H9 (cell line): ENCODE results near the gene SELENOS. TPM values are rescaled to one million over a fixed set of nuclear protein-coding genes. Genes with fewer than 3 reads are reported as not detected.

Experiments used
- DNase-seq: peaks from one replicate; pipeline ENCODE4 v3.0.0-alpha.2; 2017
- H2AFZ ChIP-seq: one replicate; pipeline ENCODE4 v1.6.1; 2013; ENCODE audit warnings: mild to moderate bottlenecking, low read length, control low read depth, moderate library complexity
- H2AK5ac ChIP-seq: 2 replicates; pipeline ENCODE4 v1.6.1; 2013; ENCODE audit warnings: low read length, control low read depth, mixed read lengths; ENCODE audit not compliant: insufficient read length
- H2BK120ac ChIP-seq: one replicate; pipeline ENCODE4 v1.6.1; 2013; ENCODE audit warnings: low read depth, mild to moderate bottlenecking, low read length, control low read depth, inconsistent platforms; ENCODE audit not compliant: poor library complexity, severe bottlenecking
- H2BK12ac ChIP-seq: 2 replicates; pipeline ENCODE4 v1.6.1; 2013; ENCODE audit warnings: low read length, control low read depth, mixed read lengths, low read depth; ENCODE audit not compliant: insufficient read length
- H2BK15ac ChIP-seq: 2 replicates; pipeline ENCODE4 v1.6.1; 2013; ENCODE audit warnings: low read depth, low read length, control low read depth
- H2BK20ac ChIP-seq: one replicate; pipeline ENCODE4 v1.6.1; 2013; ENCODE audit warnings: low read depth, mild to moderate bottlenecking, low read length, control low read depth, inconsistent platforms; ENCODE audit not compliant: poor library complexity, severe bottlenecking
- H2BK5ac ChIP-seq: 2 replicates; pipeline ENCODE4 v1.6.1; 2013; ENCODE audit warnings: low read length, control low read depth, mixed read lengths; ENCODE audit not compliant: insufficient read length
- H3K14ac ChIP-seq: 2 replicates; pipeline ENCODE4 v1.6.1; 2013; ENCODE audit warnings: low read length, control low read depth; ENCODE audit not compliant: insufficient read depth
- H3K18ac ChIP-seq: 2 replicates; pipeline ENCODE4 v1.6.1; 2013; ENCODE audit warnings: low read depth, mild to moderate bottlenecking, mixed read lengths, low read length, control low read depth; ENCODE audit not compliant: insufficient read length
- H3K23ac ChIP-seq: 2 replicates; pipeline ENCODE4 v1.6.1; 2013; ENCODE audit warnings: low read length, control low read depth, mixed read lengths, low read depth; ENCODE audit not compliant: insufficient read length
- H3K23me2 ChIP-seq: 2 replicates; pipeline ENCODE4 v1.6.1; 2013; ENCODE audit warnings: low read depth, mild to moderate bottlenecking, mixed read lengths, low read length, control low read depth; ENCODE audit not compliant: insufficient read length, poor library complexity, severe bottlenecking
- H3K27ac ChIP-seq: 2 replicates; pipeline ENCODE4 v1.5.1; 2013; ENCODE audit warnings: low read length, control low read depth, mixed read lengths, low read depth; ENCODE audit not compliant: insufficient read length
- H3K27me3 ChIP-seq: 2 replicates; pipeline ENCODE4 v1.6.1; 2013; ENCODE audit warnings: low read length, control low read depth, inconsistent platforms; ENCODE audit not compliant: insufficient read depth
- H3K4ac ChIP-seq: 2 replicates; pipeline ENCODE4 v1.6.1; 2013; ENCODE audit warnings: low read depth, mild to moderate bottlenecking, control low read depth, inconsistent platforms, low read length, moderate library complexity
- H3K4me1 ChIP-seq: 2 replicates; pipeline ENCODE4 v1.6.1; 2013; ENCODE audit warnings: low read length, control low read depth, inconsistent platforms; ENCODE audit not compliant: insufficient read depth
- H3K4me2 ChIP-seq: 2 replicates; pipeline ENCODE4 v1.6.1; 2013; ENCODE audit warnings: low read length, control low read depth, mixed read lengths; ENCODE audit not compliant: insufficient read length, insufficient read depth
- H3K56ac ChIP-seq: 2 replicates; pipeline ENCODE4 v1.6.1; 2013; ENCODE audit warnings: low read depth, mild to moderate bottlenecking, mixed read lengths, low read length, control low read depth; ENCODE audit not compliant: insufficient read length
- H3K79me1 ChIP-seq: 2 replicates; pipeline ENCODE4 v1.6.1; 2013; ENCODE audit warnings: low read depth, mild to moderate bottlenecking, moderate library complexity, low read length, control low read depth, inconsistent platforms; ENCODE audit not compliant: insufficient read depth, poor library complexity, severe bottlenecking
- H3K79me2 ChIP-seq: 2 replicates; pipeline ENCODE4 v1.6.1; 2013; ENCODE audit warnings: low read length, control low read depth, inconsistent platforms; ENCODE audit not compliant: insufficient read depth
- H3K9ac ChIP-seq: 2 replicates; pipeline ENCODE4 v1.6.1; 2013; ENCODE audit warnings: low read length, control low read depth, mixed read lengths; ENCODE audit not compliant: insufficient read length; ENCODE audit errors: extremely low read depth
- H3K9me3 ChIP-seq: one replicate; pipeline ENCODE4 v1.6.1; 2013; ENCODE audit warnings: low read depth, low read length, inconsistent platforms; ENCODE audit not compliant: control insufficient read depth
- H3T11ph ChIP-seq: one replicate; pipeline ENCODE4 v1.6.1; 2013; ENCODE audit warnings: mild to moderate bottlenecking, low read length, control low read depth, inconsistent platforms
- H4K20me1 ChIP-seq: one replicate; pipeline ENCODE4 v1.6.1; 2013; ENCODE audit not compliant: control insufficient read depth, insufficient read length, insufficient read depth
- H4K5ac ChIP-seq: 2 replicates; pipeline ENCODE4 v1.6.1; 2013; ENCODE audit warnings: low read depth, mild to moderate bottlenecking, mixed read lengths, low read length, control low read depth; ENCODE audit not compliant: insufficient read length
- H4K8ac ChIP-seq: replicated peaks from 2 replicates; pipeline ENCODE4 v1.6.1; 2013; ENCODE audit warnings: low read length, control low read depth, mixed read lengths, low read depth; ENCODE audit not compliant: insufficient read length
- H4K91ac ChIP-seq: 2 replicates; pipeline ENCODE4 v1.6.1; 2013; ENCODE audit warnings: low read depth, mild to moderate bottlenecking, moderate library complexity, mixed read lengths, low read length, control low read depth; ENCODE audit not compliant: insufficient read length
- H3K27ac Mint-ChIP-seq, 3 experiments: 2 replicates in 2 of 3; 3 replicates in 1 of 3; pipeline ENCODE4 v1.8.0; 2020 to 2021; ENCODE audit warnings: mixed read lengths in 3 of 3, mild to moderate bottlenecking in 1 of 3, moderate library complexity in 1 of 3
- H3K27me3 Mint-ChIP-seq: 2 replicates; pipeline ENCODE4 v1.8.0; 2021; ENCODE audit warnings: low read depth, mild to moderate bottlenecking, moderate library complexity, mixed read lengths
- H3K36me3 Mint-ChIP-seq, 3 experiments: 2 replicates in 2 of 3; 3 replicates in 1 of 3; pipeline ENCODE4 v1.8.0; 2020 to 2021; ENCODE audit warnings: low read depth in 3 of 3, mixed read lengths in 3 of 3; ENCODE audit not compliant: insufficient read depth in 1 of 3
- H3K4me1 Mint-ChIP-seq, 2 experiments: 2 replicates each; pipeline ENCODE4 v1.8.0; 2020; ENCODE audit warnings: mixed read lengths in 2 of 2
- H3K4me3 Mint-ChIP-seq, 2 experiments: 2 replicates in 1 of 2; 3 replicates in 1 of 2; pipeline ENCODE4 v1.8.0; 2020 to 2021; ENCODE audit warnings: mild to moderate bottlenecking in 2 of 2, mixed read lengths in 2 of 2, moderate library complexity in 1 of 2
- H3K9me3 Mint-ChIP-seq, 2 experiments: 2 replicates in 1 of 2; 3 replicates in 1 of 2; pipeline ENCODE4 v1.8.0; 2020; ENCODE audit warnings: mild to moderate bottlenecking in 2 of 2, mixed read lengths in 2 of 2, moderate library complexity in 1 of 2
- WGBS: extraction: QIAGEN DNeasy Blood & Tissue Kit; methylation state at CpG from one replicate; pipeline ENCODE4 v1.1.7; 2013; ENCODE audit warnings: missing lambda C conversion rate, low lambda C conversion rate, mixed read lengths; ENCODE audit not compliant: insufficient read length; ENCODE audit errors: extremely low coverage; 5-methylcytosine and 5-hydroxymethylcytosine counted together
- total RNA-seq: library from RNA; stranded (reverse); gene quantifications from 2 replicates; pipeline ENCODE4 v1.2.1, GENCODE V29; 2021
- TF ChIP-seq, protein P1 (sequence below): fragments of 200-600 bp; sonication (generic); conservative IDR thresholded peaks from 3 replicates; pipeline ENCODE4 v1.8.0; 2021; ENCODE audit warnings: antibody characterized with exemption, mild to moderate bottlenecking

The SELENOS gene
- total RNA-seq, 1 experiment from 2014 or later = 57.7 TPM

DNA sequence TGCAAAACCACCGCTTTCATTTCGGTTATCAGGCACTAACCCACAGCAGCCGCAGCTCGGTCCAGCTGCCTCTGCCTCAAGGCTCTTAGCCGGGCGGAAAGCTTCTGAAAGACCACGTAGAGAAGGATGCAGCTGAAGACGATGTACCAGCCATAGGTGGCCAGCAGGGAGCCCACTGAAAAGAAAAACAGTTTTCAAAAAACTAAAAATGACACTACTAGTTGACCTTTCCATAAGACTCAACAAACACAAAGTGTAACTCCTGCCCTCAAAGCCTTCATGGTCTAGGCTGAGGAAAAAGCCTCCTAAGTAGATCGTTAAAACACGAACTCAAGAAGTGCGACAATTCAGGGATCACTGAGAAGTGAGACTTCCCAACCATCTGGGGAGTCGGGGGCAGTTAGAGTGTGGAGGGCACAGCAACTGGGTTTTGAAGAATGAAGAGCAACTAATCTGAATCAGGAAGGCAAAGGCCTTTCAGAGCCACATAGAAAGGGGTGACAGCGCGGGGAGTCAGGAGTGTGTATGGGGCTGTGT is 716 bp downstream of the SELENOS start:
- no peak overlapping the region for H2AK5ac ChIP-seq
- H3T11ph ChIP-seq = no peak overlapping the region
- H3K36me3 Mint-ChIP-seq = peaks cover 27 to 62% (median 50%) of the 10 kb centered on the region in 3 experiments; a peak in 6 of 7 replicates
- no peaks in the 10 kb centered on the region for H3K4me1 ChIP-seq
- no peaks in the 10 kb centered on the region for H3K27me3 Mint-ChIP-seq
- no peak overlapping the region for H4K5ac ChIP-seq
- H3K4me1 Mint-ChIP-seq = peaks cover 2 to 7% of the 10 kb centered on the region in 2 experiments
- TF ChIP-seq, protein P1, sequence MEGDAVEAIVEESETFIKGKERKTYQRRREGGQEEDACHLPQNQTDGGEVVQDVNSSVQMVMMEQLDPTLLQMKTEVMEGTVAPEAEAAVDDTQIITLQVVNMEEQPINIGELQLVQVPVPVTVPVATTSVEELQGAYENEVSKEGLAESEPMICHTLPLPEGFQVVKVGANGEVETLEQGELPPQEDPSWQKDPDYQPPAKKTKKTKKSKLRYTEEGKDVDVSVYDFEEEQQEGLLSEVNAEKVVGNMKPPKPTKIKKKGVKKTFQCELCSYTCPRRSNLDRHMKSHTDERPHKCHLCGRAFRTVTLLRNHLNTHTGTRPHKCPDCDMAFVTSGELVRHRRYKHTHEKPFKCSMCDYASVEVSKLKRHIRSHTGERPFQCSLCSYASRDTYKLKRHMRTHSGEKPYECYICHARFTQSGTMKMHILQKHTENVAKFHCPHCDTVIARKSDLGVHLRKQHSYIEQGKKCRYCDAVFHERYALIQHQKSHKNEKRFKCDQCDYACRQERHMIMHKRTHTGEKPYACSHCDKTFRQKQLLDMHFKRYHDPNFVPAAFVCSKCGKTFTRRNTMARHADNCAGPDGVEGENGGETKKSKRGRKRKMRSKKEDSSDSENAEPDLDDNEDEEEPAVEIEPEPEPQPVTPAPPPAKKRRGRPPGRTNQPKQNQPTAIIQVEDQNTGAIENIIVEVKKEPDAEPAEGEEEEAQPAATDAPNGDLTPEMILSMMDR = peak; percentile 52
- H3K4me3 Mint-ChIP-seq = peak overlapping the region; percentile 98 to 100
- H3K14ac ChIP-seq = no peak overlapping the region
- no peak overlapping the region for H3K18ac ChIP-seq
- H2BK5ac ChIP-seq = no peak overlapping the region
- no peaks in the 10 kb centered on the region; the same call in 1 of the 2 replicates for H3K79me2 ChIP-seq
- H3K4me2 ChIP-seq = peak overlapping the region; percentile 99
- no CpG with 5 or more reads among the region's 14 CpGs for WGBS
- H3K56ac ChIP-seq = no peak overlapping the region
- H3K9me3 ChIP-seq = no peaks in the 10 kb centered on the region
- no peak overlapping the region for H2BK20ac ChIP-seq
- DNase-seq = no peak
- H2BK12ac ChIP-seq = no peak overlapping the region
- no peaks in the 10 kb centered on the region for H3K9me3 Mint-ChIP-seq
- H3K4ac ChIP-seq = no peak overlapping the region
- H2BK120ac ChIP-seq = no peak overlapping the region
- no peak overlapping the region for H2AFZ ChIP-seq
- H3K79me1 ChIP-seq = no peaks in the 10 kb centered on the region
- H3K27ac Mint-ChIP-seq = peak overlapping the region; percentile 66 to 93 (median 74); a peak in 6 of 7 replicates
- no peak overlapping the region for H4K91ac ChIP-seq
- H3K23ac ChIP-seq = no peak overlapping the region
- no peak overlapping the region for H4K8ac ChIP-seq
- H3K27me3 ChIP-seq = no peaks in the 10 kb centered on the region
- no peaks in the 10 kb centered on the region for H4K20me1 ChIP-seq
- H3K23me2 ChIP-seq = peaks cover 11% of the 10 kb centered on the region
- H2BK15ac ChIP-seq = no peak overlapping the region
- peak overlapping the region; percentile 66 for H3K9ac ChIP-seq
- H3K27ac ChIP-seq = no peak overlapping the region
